ENCODE measurements around the gene KTN1.

KTN1 gene

DNA sequence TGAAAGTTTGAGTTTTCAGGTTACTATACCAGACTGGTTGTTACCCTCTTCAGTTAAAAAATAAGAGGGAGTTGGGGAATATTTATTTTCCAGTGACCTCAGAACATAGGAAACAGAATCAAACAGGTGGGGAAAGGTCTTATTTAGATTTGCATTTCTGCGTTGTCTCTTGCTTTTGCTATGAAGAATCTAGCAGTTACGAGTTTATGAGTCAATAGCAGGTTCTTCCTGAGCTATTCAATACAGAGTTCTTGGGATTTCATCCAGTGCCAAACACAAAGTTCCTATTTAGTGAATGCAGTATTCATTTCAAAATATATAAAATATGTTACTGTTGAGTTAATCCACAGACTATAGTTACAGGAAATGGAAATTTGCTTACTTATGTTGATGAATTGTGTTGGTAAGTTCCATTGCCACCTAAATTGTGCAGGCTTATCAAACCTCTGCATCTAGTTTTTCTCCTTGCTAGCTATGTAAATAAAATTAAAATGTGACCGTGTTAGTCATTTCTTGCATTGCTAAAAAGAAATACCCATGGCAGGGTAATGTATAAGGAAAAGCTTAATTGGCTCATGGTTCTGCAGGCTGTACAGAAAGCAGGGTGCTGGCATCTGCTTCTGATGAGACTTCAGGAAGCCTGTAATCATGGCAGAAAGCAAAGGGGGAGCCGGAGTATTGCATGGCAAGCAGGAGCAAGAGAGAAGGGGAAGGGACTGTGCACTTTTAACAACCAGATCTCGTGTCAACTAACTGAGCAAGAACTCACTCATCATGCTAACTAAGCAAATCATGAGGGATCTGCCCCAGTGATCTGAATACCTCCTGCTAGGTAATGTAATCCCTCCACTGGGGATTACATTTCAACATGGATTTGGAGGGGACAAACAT is 110.2 kb downstream of the KTN1 start:
- no peak for DNase-seq

DNA sequence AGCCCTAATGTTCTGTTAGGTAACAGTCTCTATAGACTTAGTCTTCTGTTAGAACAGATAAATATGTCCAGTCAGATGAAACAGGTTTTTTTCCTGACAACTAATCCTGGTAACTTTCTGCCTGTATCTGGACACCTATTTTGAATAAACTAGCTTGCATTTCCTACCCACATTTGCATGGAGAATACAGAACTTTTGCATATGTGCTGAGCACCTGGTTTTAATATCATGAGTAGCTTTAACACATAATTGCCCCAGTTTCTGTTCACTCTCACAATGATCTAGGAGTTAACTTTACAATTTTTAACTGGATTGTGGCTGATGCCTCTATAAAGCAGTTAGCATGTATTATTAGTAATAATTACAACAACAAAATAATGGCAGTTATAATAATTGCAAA is 111.7 kb downstream of the KTN1 start:
- DNase-seq, result no peak

DNA sequence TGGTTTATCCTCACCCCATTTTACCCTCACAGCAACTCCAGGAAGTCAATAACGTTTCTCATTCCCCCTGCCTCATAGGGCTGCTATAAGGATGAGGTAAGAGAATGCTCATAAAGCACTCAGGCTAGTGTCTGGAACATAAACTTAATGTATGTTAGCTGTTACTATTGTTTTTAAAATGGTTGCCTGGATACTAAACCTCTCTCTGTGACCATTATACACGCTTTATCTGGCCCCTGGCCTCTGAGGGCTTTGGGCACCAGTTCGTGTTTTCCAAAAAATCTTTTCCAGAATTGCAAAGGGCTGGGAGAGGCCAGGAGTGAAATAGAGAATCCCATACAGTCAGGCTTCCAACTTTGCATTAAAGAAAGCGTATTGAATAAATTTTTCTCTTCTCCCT is 113.9 kb downstream of the KTN1 start:
- no peak for DNase-seq

DNA sequence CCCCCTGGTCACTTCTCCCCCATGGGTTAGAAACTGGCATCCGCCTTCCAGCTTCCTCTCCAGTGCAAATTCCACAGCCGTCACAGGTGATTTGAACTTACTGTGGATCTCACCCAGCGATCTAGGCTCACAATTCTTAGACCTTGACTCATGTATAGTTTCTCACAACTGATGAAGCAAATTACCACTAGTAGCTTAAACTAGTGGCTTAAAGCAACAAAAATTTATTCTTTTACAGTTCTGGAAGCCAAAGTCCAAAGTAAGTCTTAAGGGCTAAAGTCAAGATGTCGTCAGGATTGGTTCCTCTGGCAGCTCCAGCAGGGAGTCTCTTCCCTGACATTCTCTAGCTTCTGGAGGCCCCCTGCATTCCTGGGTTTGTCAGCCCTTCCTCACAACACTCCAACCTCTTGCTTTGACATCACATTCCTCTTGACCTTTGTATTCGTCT is 117.4 kb downstream of the KTN1 start:
- DNase-seq, result no peak

DNA sequence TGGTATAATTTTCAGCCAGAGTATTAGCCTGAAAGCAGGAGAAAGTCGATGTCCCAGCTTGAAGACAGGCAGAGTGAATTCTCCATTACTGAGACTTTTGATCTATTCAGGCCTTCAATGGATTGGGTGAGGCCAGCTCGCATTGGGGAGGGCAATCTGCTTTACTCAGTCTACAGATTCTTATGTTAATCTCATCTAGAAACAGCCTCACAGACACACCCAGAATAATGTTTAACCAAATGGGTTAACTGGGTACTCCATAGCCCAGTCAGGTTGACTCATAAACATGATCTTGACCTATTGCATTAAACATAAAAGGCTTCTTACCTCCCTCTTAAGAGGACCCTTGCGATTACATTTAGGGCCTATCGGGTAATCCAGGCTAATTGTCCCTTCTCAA is 118.0 kb downstream of the KTN1 start:
- DNase-seq, result no peak

DNA sequence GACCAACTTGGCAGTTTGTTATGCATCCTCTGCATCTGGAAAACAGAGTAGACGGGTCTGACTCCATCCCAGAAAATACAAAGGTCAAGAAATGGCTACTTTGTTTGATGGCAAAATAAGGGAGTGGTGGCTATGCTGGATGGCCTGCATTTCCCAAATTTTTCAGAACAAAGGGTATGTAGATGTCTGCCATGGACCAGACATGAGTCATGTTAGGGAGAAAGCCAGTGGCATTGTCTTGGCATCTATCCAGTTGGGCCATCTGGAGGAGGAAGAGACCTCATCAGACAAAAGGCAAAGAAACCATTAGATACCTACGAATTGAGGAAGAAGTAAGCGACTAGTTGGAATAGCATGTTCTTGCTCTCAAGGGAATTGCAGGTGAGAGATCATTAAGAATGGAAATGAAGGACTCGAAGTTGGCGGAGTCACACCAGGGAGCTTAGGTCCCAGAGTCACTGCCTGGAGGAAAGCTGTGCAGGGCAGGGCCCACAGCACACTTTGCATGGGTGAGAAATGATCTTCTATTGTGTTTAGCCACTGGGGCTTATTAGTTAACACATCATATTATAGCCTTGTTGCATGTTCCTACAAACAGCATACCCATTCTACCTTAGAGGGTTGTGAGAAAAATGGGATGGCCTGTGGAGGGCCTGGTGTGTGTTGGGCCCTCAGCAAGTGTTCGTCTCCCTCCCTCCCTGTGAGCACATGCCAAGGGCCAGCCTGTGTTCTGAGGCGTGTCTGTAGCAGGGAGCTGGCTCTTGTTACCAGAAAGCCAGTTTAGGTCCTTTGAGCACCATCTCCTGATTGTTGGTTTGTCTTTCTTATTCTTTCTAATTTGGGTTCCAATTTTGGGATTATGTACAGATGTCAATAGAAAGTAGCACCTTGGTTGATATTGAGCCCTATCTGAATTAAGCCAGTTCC is 119.4 kb downstream of the KTN1 start:
- DNase-seq, result no peak

DNA sequence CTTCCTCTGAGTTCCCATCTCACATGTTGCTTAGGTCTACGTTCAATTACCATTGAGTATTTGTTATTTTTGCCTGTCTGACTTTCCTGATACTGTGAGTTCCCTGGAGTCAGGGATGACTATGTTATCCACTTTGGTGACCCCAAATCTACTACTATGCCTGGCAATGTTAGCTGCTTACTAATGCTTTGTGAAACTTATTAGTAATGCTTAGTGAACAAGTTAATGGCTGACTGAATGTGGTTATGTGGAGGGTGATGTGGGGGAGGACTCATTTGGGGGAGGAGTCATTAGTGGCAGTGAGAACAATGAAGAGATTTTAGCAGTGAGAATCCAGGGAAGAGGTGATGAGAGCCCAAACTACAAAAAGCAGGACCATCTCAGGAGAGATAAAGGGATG is 121.6 kb downstream of the KTN1 start:
- DNase-seq, result no peak

DNA sequence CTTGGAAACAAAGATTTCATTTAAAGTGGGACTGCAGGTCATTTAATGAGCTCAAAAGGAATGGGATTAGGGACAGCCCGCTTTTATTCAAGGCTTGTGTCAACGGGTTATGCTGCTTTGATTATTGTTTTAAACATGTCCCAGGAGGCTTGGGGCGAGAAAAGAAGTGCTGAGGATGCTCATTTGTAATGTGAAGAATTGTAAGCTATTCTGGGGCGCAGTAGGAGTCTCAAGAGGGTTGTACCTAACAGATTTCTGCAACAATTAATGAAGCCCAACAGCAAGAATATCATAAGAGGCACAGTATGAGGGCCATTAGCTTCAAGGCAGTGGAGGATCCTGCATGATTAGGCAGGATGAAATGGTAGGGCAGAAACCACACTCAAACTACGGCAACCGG is 122.5 kb downstream of the KTN1 start:
- no peak for DNase-seq

DNA sequence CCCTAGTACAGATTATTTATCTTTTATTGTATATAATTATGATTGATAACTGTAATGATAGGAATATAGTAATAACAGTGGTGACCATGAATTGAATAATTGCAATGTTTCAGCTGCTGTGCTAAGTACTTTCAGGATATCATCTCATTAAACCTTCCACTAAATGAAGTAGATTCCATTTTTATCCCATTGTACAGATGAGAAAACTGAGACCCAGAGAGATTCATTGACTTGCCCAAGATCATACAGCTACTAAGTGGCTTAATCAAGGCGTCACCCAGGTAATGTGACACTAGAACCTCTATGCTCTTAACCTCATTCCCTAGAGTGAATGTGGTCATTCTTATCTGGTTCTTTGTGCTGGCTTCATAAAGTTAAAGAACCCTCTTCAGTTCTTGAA is 124.6 kb downstream of the KTN1 start:
- DNase-seq, result no peak

DNA sequence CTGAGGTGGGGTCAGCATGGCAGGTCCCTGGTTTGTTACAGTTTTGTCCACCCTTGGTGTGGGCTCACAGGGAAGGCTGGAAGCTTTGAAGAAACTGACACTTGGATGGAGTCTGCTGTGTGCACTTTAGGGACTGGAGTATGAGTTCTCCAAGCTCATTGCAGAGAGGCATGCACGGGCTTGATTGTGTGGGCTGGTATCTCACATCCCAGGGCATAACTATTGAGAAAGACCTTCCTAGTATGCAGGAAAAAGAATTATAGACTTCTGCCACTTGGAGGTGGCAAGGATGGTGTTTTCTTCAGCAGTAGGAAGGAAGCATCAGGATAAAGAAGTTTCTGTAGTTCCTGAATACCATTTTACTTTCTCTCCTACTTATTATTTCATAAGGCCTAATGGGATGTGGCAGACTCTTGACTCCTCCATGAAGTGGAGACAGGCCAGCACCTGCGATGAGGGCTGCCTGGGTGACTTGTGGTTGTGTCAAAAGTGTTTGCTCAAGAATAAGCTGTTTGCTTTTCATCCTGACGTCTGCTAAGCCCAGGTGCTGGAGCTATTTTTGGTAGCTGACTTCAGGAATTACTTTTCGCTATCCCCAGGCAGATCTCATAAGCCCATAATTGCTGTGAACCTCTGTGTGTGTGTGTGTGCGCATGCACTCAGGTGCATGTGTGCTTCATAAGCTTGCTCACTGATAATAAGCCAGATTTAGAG is 125.8 kb downstream of the KTN1 start:
- DNase-seq, result peak; percentile 94 to 95

DNA sequence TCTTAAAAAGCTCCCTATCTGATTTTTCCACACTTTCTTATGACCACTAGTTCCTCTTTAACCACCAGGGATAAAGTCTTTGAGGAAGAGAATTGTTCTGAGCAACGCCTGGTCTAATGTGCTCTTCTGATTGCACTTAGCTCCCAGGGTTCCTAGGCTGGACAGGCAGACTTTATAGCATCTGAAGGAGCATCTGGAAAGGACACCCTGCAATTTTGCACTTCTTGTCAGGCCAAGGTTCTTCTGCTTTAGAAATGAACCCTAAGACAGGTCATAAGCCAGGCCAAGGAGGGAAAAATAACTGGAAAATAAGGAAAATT is 126.3 kb downstream of the KTN1 start:
- no peak for DNase-seq

DNA sequence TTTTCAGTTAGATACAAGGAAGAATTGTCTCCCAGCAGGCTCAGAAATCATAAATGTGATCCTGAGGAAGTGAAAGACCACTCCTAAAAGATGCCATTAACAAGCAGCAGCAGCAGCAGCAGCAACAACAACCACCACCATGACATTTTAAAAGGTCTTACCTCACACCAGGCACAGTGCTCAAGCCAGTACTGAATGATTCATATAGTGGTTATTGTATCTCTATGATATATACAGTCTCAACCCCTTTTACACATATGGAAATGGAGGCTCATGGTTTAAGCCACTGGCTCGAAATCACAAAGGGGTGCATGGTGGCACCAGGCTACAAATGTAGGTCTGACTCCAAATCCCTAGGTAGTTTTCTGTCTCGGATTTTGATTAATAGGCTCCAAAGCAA is 126.9 kb downstream of the KTN1 start:
- DNase-seq, result no peak

DNA sequence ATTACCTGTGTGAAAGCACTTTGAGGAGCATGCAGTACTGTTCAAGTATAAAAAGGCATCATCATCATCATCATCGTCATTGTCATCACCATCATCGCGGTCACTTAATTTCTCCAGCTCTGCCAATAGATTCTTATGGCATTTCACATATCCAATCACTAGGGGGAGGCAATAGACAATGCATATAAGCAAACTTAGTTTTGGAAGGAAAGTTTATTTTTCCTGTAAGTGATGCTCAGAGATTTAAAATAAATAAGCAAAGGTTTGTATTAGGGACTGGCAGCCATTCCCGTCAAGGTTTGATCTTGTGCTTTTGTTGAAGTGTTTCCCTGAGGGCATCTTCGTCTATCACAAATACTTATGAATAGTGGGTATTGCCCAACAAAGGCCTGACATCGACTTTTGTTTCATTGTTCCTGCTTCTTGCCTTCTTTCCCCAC is 127.4 kb downstream of the KTN1 start:
- DNase-seq, result no peak

DNA sequence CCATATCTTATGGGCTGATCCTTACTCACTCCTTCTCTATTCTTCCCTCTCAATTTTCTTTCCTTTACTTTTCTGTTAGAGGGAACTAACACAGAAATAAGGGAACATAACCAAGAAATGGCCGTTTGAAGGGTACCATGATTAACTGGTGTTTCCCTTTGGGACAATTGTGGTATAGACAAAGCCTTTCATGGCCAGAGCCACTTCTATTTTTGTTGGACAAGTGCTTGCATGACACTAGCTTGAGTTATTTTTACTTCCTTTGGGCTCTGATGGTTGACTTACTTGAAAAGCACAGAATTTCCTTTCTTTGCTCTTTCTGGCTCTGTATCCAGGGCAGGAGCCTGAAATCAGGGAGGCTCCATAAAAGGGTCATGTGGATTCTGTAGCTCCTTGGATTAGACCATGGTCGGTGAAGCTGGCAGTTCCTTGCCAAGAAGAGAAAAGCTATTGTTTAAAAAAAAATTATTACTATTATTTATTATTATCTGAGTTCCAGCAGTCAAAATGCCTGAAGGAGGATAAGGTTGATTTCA is 130.6 kb downstream of the KTN1 start:
- no peak for DNase-seq

DNA sequence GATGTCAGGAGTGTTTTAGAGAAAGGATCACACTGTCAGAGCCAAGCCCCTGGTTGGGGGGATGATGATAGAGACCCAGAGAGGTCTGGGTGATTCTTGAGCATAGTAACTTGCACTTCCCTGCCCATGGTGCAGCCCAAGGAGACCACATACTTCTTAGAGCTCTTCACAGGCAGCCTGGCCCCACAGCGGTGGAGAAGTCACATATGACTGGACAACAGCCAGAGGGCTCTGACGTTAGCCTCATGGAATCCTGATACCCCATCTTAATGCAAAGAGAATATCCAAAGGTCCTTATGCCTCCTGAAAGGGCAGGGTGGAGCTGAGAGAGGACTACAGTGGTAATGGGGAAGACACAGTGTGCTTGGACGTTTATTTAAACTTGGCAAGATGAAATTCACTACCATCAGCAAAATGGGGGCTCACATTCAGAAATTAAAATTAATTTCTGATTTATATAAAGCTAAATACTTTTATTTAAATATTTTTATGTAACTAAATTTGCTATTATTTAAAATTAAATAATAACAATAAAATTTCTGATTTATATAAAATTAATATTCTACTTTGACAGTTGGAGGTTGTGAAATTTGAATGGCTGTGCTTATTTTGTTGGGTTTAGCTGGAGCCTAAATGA is 131.3 kb downstream of the KTN1 start:
- DNase-seq, result no peak

DNA sequence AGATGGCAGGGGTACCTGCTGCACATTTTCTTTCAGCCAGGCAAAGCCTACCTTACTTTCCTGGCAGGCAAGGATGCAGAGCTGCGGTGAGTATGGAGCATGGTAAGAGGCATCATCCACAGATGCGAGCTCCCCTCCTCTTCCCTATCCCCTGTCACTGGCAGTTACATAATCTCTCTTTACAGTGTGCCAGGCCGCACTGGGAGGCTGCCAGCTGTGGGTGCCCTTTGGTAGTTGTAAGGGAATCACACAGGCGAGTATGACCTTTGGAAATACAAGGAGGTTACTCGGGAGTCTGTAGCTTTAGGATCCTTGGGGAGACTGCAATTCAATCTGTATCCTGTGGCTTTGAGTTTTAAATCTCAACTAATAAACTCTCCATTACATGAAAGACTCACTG is 132.5 kb downstream of the KTN1 start:
- no peak for DNase-seq

DNA sequence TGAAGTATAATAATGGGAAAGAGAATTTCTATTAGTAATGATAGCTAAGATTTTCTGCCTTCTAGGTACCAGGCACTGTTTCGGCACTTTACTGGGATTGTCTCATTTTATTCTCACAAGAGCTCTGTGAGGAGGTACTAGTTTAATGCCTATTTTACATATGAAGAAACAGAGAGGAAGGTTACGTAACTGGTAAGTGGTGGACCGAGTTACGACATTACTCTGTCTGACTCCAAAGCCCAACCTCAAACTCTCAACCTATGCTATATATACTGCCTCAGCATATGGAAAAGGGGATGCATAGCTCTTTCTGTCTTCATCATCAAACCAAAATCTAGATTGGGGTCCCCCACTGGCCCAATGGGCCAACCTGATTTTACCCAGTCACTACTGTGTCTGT is 133.5 kb downstream of the KTN1 start:
- DNase-seq, result no peak

DNA sequence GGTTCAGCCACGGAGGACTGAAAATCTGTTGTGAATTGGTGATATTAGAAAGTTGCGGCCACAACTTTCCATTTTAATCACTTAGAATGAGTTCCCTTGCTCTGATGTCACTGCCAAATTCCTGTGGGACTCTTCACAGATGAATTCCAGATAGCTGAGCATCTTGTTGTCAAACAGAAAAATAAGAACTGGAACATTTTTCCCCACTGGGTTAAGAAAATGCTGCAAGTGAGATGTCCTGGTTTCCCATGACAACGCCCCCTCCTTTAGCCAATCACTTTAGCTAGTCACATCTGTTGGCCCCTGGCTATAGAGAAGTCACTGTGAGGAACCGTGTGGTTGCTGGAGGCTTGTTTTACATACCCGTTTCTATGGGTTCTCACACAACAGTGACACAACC is 135.9 kb downstream of the KTN1 start:
- no peak for DNase-seq

DNA sequence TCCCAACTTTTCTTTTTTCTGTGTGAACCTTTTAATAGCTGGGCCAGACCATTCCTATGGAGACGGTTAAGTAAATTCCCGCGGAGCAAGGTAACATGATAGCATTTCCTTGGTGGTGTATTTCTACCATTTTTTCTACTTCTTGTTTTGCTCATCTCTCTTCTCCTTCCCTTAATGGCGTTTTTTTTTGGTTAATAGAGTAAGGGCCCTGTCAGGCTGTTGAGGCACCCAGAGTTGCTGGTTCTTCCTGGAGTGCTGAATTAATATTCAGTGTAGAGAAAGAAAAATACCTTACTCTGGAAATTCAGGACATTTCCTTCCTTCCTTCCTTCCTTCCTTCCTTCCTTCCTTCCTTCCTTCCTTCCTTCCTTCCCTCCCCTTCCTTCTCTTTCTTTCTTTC is 137.6 kb downstream of the KTN1 start:
- no peak for DNase-seq

DNA sequence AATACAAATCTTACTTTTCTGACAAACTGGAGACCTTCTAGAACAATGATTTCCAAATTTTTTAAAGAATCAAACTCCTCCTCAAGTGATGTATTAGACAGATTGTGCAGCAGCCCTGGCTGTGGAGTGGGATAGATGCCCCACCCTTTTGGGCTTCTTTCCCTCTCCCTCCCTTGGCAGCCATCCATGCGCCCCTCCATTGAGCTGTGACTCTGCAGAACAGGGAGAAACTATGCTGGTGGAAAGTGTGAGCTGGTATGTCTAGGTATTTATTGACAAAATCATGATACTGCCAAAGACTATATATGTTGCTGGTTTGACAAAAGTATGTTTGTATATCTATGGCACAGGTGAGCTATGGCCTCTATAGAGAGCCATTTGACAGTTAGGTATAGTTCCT is 138.5 kb downstream of the KTN1 start:
- no peak for DNase-seq

DNA sequence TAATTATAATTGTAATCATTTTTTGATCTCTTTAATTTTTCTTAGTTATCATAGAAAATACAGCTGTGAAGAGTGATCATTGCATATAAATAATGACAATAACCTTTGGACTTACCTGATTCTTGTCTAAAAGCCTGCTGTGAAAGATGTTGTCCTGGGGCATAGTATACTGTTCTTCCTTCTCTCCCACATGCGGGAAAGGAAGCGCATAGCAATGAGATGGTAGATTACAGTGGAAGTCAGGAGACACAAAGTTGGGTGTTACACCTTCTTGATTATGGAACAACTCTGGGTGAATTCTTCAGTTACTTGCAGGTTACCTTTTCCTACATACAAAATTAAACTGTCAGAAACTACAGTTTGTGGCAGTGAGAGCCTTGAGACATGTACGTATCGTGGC is 140.8 kb downstream of the KTN1 start:
- no peak for DNase-seq

DNA sequence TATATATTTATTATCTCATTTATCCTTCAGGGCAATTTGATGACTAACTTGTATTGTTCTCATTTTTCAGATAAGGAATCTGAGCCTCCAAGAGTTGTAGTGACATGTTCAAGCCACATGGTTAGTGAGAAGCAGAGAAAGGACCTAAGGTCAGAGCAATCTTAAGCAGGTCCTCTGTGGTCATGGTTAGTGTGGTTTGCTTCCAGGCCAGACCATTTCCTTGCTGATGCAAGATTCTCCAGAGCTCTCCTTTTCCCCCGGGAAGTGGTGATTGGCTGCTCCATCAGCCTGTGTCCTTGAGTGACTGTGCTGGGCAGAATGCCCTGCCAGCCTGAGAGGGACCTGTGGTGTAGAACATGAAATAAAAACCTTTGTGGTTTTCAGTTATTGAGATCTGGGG is 141.3 kb downstream of the KTN1 start:
- no peak for DNase-seq

DNA sequence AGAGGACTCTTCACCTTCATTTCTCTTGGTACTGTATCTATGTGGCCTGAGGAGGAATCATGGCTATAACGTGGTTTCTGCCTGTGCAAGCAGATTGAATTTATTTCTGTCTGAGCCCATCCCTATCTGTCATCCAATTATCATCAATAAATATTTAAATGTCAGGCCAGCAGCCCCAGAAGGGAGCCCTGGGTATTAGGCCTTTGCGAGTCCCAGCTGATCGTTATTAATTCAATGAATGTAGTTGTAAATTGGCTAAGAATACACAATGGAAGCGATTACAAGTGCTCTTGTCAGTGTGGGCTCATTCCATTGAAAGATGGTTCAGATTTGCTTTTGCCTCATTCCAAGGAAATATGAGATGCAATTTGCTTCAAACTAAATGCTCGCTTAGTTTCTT is 142.0 kb downstream of the KTN1 start:
- DNase-seq, result no peak

Data from NCI-H187 (cell line).